Astrocyte of the spinal cord (primary cell): Measurements from ENCODE around the gene GGT7.
A peak's percentile ranks its signal among the peaks of the same experiment; 100 is the strongest.

ENCODE experiments used
- DNase-seq: peaks from one replicate; pipeline ENCODE4 v3.0.0; 2011; ENCODE audit warnings: low read depth, low spot score
- H3K4me3 ChIP-seq: 2 replicates; pipeline ENCODE4 v1.5.1; 2011; ENCODE audit warnings: low read depth, mild to moderate bottlenecking, low read length, moderate library complexity
- in situ Hi-C: cut with HindIII; loops from 2 replicates; pipeline ENCODE4 v1.10.0; 2017; ENCODE audit warnings: low sequenced_read_pairs
- TF ChIP-seq, protein P1 (sequence below): IDR thresholded peaks from 2 replicates; pipeline ENCODE4 v1.5.1; 2012; ENCODE audit warnings: low read depth, mild to moderate bottlenecking, low read length, inconsistent platforms

GGT7 gene

DNA sequence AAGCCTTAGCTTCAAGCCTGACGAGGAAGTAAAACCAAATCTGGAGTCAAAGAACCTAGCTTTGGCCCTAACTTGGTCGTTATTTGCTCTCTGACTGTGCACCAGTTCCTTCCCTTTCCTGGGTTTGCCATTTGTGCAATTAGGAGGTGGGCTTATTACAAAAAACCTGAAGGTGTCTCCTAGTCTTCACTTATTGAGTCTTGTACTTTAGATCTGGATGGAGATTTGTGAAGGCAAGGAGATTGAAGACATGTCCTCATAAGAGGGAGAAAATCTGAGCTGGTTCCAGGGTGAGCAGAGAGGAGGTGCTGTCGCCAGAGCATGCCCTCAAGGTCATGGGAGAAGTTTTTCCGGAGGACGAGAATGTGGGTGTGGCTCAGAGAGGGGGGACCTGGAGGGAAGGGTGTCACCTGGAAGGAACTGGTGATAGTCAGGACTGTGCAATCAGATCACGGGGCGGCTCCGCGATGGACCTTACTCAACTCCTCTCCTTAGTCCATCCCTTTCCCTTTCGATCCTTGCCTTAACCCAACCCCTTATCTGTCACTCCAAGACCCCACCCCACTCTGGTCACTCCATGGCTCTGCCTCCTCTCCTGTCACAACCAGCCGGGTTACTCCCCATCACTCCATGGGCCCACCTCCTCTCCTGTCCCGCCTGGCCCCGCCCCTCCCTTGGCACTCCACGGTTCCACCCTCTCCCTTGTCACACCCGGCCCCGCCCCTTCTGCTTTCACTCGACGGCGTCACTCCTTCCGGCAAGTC is 3.2 kb upstream of the GGT7 start:
- TF ChIP-seq, protein P1, sequence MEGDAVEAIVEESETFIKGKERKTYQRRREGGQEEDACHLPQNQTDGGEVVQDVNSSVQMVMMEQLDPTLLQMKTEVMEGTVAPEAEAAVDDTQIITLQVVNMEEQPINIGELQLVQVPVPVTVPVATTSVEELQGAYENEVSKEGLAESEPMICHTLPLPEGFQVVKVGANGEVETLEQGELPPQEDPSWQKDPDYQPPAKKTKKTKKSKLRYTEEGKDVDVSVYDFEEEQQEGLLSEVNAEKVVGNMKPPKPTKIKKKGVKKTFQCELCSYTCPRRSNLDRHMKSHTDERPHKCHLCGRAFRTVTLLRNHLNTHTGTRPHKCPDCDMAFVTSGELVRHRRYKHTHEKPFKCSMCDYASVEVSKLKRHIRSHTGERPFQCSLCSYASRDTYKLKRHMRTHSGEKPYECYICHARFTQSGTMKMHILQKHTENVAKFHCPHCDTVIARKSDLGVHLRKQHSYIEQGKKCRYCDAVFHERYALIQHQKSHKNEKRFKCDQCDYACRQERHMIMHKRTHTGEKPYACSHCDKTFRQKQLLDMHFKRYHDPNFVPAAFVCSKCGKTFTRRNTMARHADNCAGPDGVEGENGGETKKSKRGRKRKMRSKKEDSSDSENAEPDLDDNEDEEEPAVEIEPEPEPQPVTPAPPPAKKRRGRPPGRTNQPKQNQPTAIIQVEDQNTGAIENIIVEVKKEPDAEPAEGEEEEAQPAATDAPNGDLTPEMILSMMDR, result peak; percentile 27
- no peak for DNase-seq
- in situ Hi-C loops, result no loop called here
- peak overlapping the region; percentile 80 for H3K4me3 ChIP-seq

DNA sequence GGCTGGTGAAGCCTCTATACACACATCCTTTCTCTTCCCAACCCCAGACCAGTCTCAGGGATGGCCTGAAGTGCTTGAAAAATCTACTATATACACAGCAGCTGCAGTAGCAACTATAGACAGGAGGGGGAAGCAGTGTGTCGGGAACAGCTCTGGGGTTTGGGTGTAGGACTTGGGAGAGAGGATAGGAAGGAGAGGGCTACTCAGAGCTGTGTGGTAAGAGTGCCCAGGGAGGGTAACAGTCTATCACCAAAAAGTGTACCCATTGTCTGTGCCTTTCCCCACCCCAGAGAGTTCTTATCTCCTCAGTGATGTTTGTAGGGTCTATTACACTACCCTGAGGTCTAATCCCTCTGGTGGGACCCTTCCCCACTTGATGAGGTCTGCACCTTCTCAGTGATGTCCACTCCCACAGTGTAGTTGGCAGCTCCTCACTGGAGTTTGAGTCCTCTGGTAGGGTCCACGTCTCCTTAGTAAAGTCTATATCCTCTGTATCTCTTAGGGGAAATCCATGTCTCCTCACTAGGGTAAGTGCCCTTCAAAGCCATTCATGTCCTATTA is 1.5 kb upstream of the GGT7 start:
- no peak overlapping the region for H3K4me3 ChIP-seq
- in situ Hi-C loops, result no loop called here
- TF ChIP-seq, protein P1, result peak; percentile 96
- peak; percentile 89 for DNase-seq

DNA sequence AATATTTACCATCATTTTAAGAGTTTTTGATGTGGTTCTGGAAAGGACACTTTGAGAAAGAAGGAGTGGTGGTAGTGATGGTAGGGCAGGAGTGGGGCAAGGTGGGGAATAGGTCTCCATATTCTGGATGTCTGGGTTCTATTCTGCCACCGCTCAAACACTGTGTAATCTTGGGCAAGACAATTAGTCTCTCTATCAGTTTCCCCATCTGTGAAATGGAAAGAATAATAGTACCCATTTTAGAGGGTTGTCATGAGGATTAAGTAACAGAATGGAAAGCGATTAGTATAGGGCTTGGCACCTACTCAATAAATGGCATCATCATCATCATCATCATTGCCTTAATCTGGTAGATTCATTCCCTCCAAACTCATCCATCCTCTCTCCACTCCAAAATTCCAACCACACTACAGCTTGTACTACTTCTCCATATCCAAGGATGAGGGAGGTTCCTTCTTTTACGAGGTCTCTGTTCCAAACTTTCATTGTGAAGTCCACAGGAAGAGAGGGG is 982 bp upstream of the GGT7 start:
- no peak for DNase-seq
- TF ChIP-seq, protein P1, result no peak
- H3K4me3 ChIP-seq, result no peak overlapping the region
- in situ Hi-C loops, result no loop called here

DNA sequence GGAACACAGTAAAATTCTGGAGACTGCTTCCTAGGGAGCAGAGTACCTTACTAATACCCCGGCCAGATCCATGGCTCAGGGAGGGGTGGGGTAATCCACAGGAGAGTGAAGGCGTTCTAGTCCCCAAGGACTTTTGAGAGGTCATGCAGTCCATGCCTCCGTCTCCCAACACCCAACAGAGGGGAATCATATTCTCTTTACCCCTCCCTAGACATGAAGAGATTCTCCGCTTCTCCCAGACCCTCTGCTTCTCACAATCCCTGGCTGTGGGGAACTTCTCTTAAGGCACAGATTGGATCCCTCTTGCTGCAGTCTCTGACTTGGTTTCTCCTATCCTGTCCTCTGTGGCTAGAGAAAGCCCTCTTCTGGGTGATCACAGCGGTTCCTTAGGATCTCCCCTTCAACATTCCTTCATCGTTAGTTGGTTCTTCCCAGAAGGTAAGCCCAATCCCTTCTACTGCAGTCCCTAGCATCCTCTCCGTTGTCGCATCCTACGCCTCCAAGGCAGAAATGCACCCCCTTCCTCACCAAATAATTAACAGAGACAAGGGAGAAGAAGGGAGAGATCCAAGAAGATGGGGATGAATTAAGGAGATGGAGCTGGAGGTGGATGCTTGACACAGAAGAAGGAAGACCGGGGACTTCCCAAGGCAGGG is 562 bp downstream of the GGT7 start:
- no peak for DNase-seq
- in situ Hi-C loops, result no loop called here
- peak overlapping the region; percentile 62 for H3K4me3 ChIP-seq
- TF ChIP-seq, protein P1, result no peak

DNA sequence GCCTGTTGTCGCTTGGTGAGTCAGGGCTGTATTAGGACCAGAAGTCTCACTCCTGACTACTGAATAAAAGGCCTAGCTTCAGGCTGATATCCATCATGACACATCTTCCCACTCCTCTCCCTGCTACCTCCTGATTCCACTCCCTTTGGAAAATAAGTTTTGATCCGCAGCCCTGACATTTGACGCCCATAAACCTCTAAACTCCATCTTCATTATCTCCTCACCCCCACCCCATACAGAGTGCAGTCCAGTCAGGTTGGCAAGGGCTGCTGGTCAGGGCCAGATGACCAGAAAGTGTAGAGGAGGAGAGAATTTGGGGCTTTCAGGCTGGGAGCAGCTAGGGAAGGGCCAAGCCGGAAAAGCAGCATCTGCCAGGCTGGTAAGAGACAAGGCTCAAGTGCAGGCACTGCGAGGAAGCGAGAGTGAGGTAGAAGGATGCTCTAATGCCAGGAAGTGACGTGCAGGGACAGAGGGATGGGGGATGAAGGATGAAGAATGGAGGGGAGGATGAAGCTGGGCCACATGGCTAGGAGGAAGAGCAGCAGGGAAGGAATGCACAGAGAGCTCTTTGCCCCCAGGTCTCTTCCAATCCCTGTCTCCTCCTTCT is 1.2 kb downstream of the GGT7 start:
- TF ChIP-seq, protein P1, result no peak
- H3K4me3 ChIP-seq, result no peak overlapping the region
- in situ Hi-C loops, result no loop called here
- no peak for DNase-seq

DNA sequence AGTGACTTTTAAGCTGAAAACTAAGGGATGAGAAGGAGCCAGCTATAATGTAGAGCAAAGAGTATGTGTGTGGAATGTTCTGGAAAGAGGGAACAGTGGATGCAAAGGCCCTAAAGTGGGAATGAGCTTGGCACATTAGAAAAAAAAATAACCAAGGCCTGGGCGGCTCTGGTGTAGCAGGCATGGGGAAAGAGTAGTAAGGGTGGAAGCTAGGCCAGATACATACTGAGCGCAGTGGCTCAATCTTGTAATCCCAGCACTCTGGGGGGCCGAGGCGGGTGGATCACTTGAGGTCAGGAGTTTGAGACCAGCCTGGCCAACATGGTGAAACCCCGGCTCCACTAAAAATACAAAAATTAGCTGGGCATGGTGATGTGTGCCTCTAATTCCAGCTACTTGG is 8.4 kb downstream of the GGT7 start:
- no peak overlapping the region for H3K4me3 ChIP-seq
- no peak for DNase-seq
- TF ChIP-seq, protein P1, result no peak
- in situ Hi-C loops, result no loop called here
